Kidney epithelial cell (primary cell): Measurements from ENCODE around the gene TMEM45A. TPM values are rescaled to one million over a fixed set of nuclear protein-coding genes. Genes with fewer than 3 reads are reported as not detected.

Source experiments
- DNase-seq: peaks from one replicate; pipeline ENCODE4 v3.0.0-alpha.2; 2010; ENCODE audit warnings: low read depth
- H3K27me3 ChIP-seq: 2 replicates; pipeline ENCODE4 v1.6.0; 2011; ENCODE audit warnings: low read length; ENCODE audit not compliant: control insufficient read depth, insufficient read depth
- H3K36me3 ChIP-seq: 2 replicates; pipeline ENCODE4 v1.5.1; 2011; ENCODE audit warnings: low read length; ENCODE audit not compliant: control insufficient read depth, insufficient read depth
- H3K4me3 ChIP-seq: 2 replicates; pipeline ENCODE4 v1.5.1; 2011; ENCODE audit warnings: low read depth, mild to moderate bottlenecking, control low read depth, low read length
- CTCF ChIP-seq: IDR thresholded peaks from 2 replicates; pipeline ENCODE4 v1.5.1; 2011; ENCODE audit warnings: mild to moderate bottlenecking, moderate library complexity, low read length, control low read depth, inconsistent platforms; ENCODE audit not compliant: insufficient read depth, poor library complexity, severe bottlenecking
- total RNA-seq: library from RNA; depleted of rRNA; stranded (reverse); fragments of >200 nt; gene quantifications from 2 replicates; pipeline ENCODE4 v1.2.3, GENCODE V29; 2015

Gene TMEM45A
- total RNA-seq, 1 donor from 2014 or later: 10.2 TPM

GRCh38 chr3:100480081-100480480, 12.3 kb upstream of the TMEM45A start:
- no peak for DNase-seq
- Histone ChIP-seq H3K27me3 (no peaks in the 10 kb centered on the region), H3K4me3 (no peak overlapping the region), H3K36me3 (no peaks in the 10 kb centered on the region)
- no peak for TF ChIP-seq CTCF

GRCh38 chr3:100482176-100482575, 10.2 kb upstream of the TMEM45A start:
- H3K36me3 ChIP-seq: no peaks in the 10 kb centered on the region
- no peaks in the 10 kb centered on the region for H3K27me3 ChIP-seq
- H3K4me3 ChIP-seq: no peak overlapping the region
- DNase-seq: no peak
- TF ChIP-seq CTCF: no peak

- no peak for TF ChIP-seq CTCF
- Histone ChIP-seq H3K36me3 (no peaks in the 10 kb centered on the region), H3K4me3 (no peak overlapping the region), H3K27me3 (no peaks in the 10 kb centered on the region)
- no peak for DNase-seq
Measured at GRCh38 chr3:100483529-100483928, 8.9 kb upstream of the TMEM45A start.

- Histone ChIP-seq H3K27me3 (no peaks in the 10 kb centered on the region), H3K4me3 (no peak overlapping the region), H3K36me3 (no peaks in the 10 kb centered on the region)
- no peak for DNase-seq
- TF ChIP-seq CTCF: no peak
Measured at GRCh38 chr3:100486808-100487207, 5.6 kb upstream of the TMEM45A start.

GRCh38 chr3:100489118-100489517, 3.3 kb upstream of the TMEM45A start:
- Histone ChIP-seq H3K36me3 (no peaks in the 10 kb centered on the region), H3K27me3 (no peaks in the 10 kb centered on the region), H3K4me3 (no peak overlapping the region)
- DNase-seq: no peak
- no peak for TF ChIP-seq CTCF

- DNase-seq: no peak
- H3K36me3 ChIP-seq: no peaks in the 10 kb centered on the region
- TF ChIP-seq CTCF: no peak
- H3K4me3 ChIP-seq: no peak overlapping the region
- H3K27me3 ChIP-seq: no peaks in the 10 kb centered on the region
Measured at GRCh38 chr3:100496711-100497261, 4.4 kb downstream of the TMEM45A start.
